HEK293 (cell line): ENCODE results near the gene ZC3H12C.

Experiments used
- ATF2 ChIP-seq: fragments of 450-650 bp; formaldehyde crosslinking; IDR thresholded peaks from 2 replicates; pipeline ENCODE4 v1.5.1; 2016; ENCODE audit warnings: missing biosample characterization, missing genetic modification characterization, low read depth
- GLI4 ChIP-seq: fragments of 450-650 bp; formaldehyde crosslinking; IDR thresholded peaks from 2 replicates; pipeline ENCODE4 v1.5.1; 2016; ENCODE audit warnings: missing biosample characterization, missing genetic modification characterization
- HIC1 ChIP-seq: fragments of 450-650 bp; formaldehyde crosslinking; IDR thresholded peaks from 2 replicates; pipeline ENCODE4 v1.5.1; 2016; ENCODE audit warnings: missing biosample characterization, missing genetic modification characterization
- KLF16 ChIP-seq: fragments of 450-650 bp; formaldehyde crosslinking; IDR thresholded peaks from 2 replicates; pipeline ENCODE4 v1.5.1; 2017; ENCODE audit warnings: missing biosample characterization, missing genetic modification characterization
- ZBTB21 ChIP-seq: fragments of 450-650 bp; formaldehyde crosslinking; IDR thresholded peaks from 2 replicates; pipeline ENCODE4 v1.5.1; 2017; ENCODE audit warnings: missing biosample characterization, missing genetic modification characterization
- ZFP69B ChIP-seq: fragments of 450-650 bp; formaldehyde crosslinking; IDR thresholded peaks from 2 replicates; pipeline ENCODE4 v1.5.1; 2016; ENCODE audit warnings: missing biosample characterization, missing genetic modification characterization
- ZIC2 ChIP-seq: fragments of 450-650 bp; formaldehyde crosslinking; IDR thresholded peaks from 2 replicates; pipeline ENCODE4 v1.5.1; 2016; ENCODE audit warnings: missing biosample characterization, missing genetic modification characterization
- ZNF121 ChIP-seq: fragments of 450-650 bp; formaldehyde crosslinking; IDR thresholded peaks from 2 replicates; pipeline ENCODE4 v1.5.1; 2016; ENCODE audit warnings: missing biosample characterization, missing genetic modification characterization
- ZNF140 ChIP-seq: fragments of 450-650 bp; formaldehyde crosslinking; IDR thresholded peaks from 2 replicates; pipeline ENCODE4 v1.5.1; 2016; ENCODE audit warnings: missing biosample characterization, missing genetic modification characterization
- ZNF155 ChIP-seq: fragments of 450-650 bp; formaldehyde crosslinking; IDR thresholded peaks from 2 replicates; pipeline ENCODE4 v1.5.1; 2016; ENCODE audit warnings: missing biosample characterization, missing genetic modification characterization
- ZNF184 ChIP-seq: fragments of 450-650 bp; IDR thresholded peaks from 2 replicates; pipeline ENCODE4 v1.5.1; 2018; ENCODE audit warnings: missing biosample characterization, mild to moderate bottlenecking, missing genetic modification characterization
- ZNF350 ChIP-seq: fragments of 450-650 bp; formaldehyde crosslinking; IDR thresholded peaks from 2 replicates; pipeline ENCODE4 v1.5.0; 2017; ENCODE audit warnings: missing biosample characterization, mild to moderate bottlenecking, missing genetic modification characterization
- ZNF394 ChIP-seq: fragments of 450-650 bp; formaldehyde crosslinking; IDR thresholded peaks from 2 replicates; pipeline ENCODE4 v1.5.1; 2016; ENCODE audit warnings: missing biosample characterization, missing genetic modification characterization, mild to moderate bottlenecking, moderate library complexity, borderline replicate concordance
- ZNF510 ChIP-seq: fragments of 450-650 bp; formaldehyde crosslinking; IDR thresholded peaks from 2 replicates; pipeline ENCODE4 v1.5.1; 2018; ENCODE audit warnings: mild to moderate bottlenecking, missing genetic modification characterization, missing biosample characterization; ENCODE audit not compliant: insufficient replicate concordance
- ZNF514 ChIP-seq: fragments of 450-650 bp; formaldehyde crosslinking; IDR thresholded peaks from 2 replicates; pipeline ENCODE4 v1.5.1; 2016; ENCODE audit warnings: missing biosample characterization, missing genetic modification characterization
- ZNF548 ChIP-seq: fragments of 450-650 bp; formaldehyde crosslinking; IDR thresholded peaks from 2 replicates; pipeline ENCODE4 v1.5.1; 2016; ENCODE audit warnings: missing biosample characterization, missing genetic modification characterization
- ZNF549 ChIP-seq: fragments of 450-650 bp; IDR thresholded peaks from 2 replicates; pipeline ENCODE4 v1.5.1; 2018; ENCODE audit warnings: missing biosample characterization, missing genetic modification characterization, mild to moderate bottlenecking, inconsistent platforms, moderate library complexity
- ZNF555 ChIP-seq: fragments of 450-650 bp; formaldehyde crosslinking; conservative IDR thresholded peaks from 2 replicates; pipeline ENCODE4 v1.5.1; 2017; ENCODE audit warnings: missing biosample characterization, mild to moderate bottlenecking, missing genetic modification characterization, inconsistent platforms
- ZNF560 ChIP-seq: fragments of 450-650 bp; formaldehyde crosslinking; IDR thresholded peaks from 2 replicates; pipeline ENCODE4 v1.5.1; 2017; ENCODE audit warnings: missing biosample characterization, missing genetic modification characterization, borderline replicate concordance
- ZNF585B ChIP-seq: fragments of 450-650 bp; formaldehyde crosslinking; IDR thresholded peaks from 2 replicates; pipeline ENCODE4 v1.5.1; 2016; ENCODE audit warnings: missing biosample characterization, missing genetic modification characterization
- ZNF623 ChIP-seq: fragments of 450-650 bp; formaldehyde crosslinking; IDR thresholded peaks from 2 replicates; pipeline ENCODE4 v1.5.1; 2016; ENCODE audit warnings: missing biosample characterization, missing genetic modification characterization
- ZNF639 ChIP-seq: fragments of 450-650 bp; formaldehyde crosslinking; IDR thresholded peaks from 2 replicates; pipeline ENCODE4 v1.5.1; 2016; ENCODE audit warnings: missing biosample characterization, missing genetic modification characterization
- ZNF664 ChIP-seq: fragments of 450-650 bp; formaldehyde crosslinking; IDR thresholded peaks from 2 replicates; pipeline ENCODE4 v1.5.1; 2016; ENCODE audit warnings: missing biosample characterization, missing genetic modification characterization
- ZNF792 ChIP-seq: fragments of 450-650 bp; formaldehyde crosslinking; IDR thresholded peaks from 2 replicates; pipeline ENCODE4 v1.5.1; 2016; ENCODE audit warnings: missing biosample characterization, missing genetic modification characterization
- ZNF843 ChIP-seq: fragments of 450-650 bp; formaldehyde crosslinking; IDR thresholded peaks from 2 replicates; pipeline ENCODE4 v1.5.1; 2016; ENCODE audit warnings: missing biosample characterization, missing genetic modification characterization
- ZSCAN16 ChIP-seq: fragments of 450-650 bp; formaldehyde crosslinking; IDR thresholded peaks from 2 replicates; pipeline ENCODE4 v1.5.1; 2016; ENCODE audit warnings: missing biosample characterization, missing genetic modification characterization
- ZSCAN30 ChIP-seq: fragments of 450-650 bp; IDR thresholded peaks from 2 replicates; pipeline ENCODE4 v1.5.1; 2018; ENCODE audit warnings: missing biosample characterization, mild to moderate bottlenecking, missing genetic modification characterization, moderate library complexity
- ZSCAN4 ChIP-seq: fragments of 450-650 bp; formaldehyde crosslinking; IDR thresholded peaks from 2 replicates; pipeline ENCODE4 v1.5.1; 2017; ENCODE audit warnings: missing biosample characterization, missing genetic modification characterization
- TF ChIP-seq, protein P1 (sequence below): fragments of 450-650 bp; formaldehyde crosslinking; IDR thresholded peaks from 2 replicates; pipeline ENCODE4 v1.5.1; 2016; ENCODE audit warnings: missing biosample characterization, missing genetic modification characterization
- TF ChIP-seq, protein P2 (sequence below): sonication (generic); formaldehyde crosslinking; IDR thresholded peaks from 2 replicates; pipeline ENCODE4 v1.8.1; 2022; ENCODE audit warnings: mild to moderate bottlenecking, moderate library complexity, missing genetic modification reagents

The ZC3H12C gene

GRCh38 chr11:110130642-110131238, 37.5 kb downstream of the ZC3H12C start (continued):
- no peak for TF ChIP-seq ZSCAN4 (tag by site-specific recombination)
- no peak for TF ChIP-seq ZNF549 (tag by site-specific recombination)
- peak; percentile 73 for TF ChIP-seq ATF2 (tag by site-specific recombination)
- TF ChIP-seq ZNF555, result no peak
- TF ChIP-seq HIC1 (tag by site-specific recombination), result 0 out of 2 replicates have a peak, but pooled peaks have one; percentile 35
- no peak for TF ChIP-seq ZNF350 (tag by site-specific recombination)
- no peak for TF ChIP-seq ZNF548 (tag by site-specific recombination)
- TF ChIP-seq ZNF514 (tag by site-specific recombination), result no peak
- peak; percentile 73; the same call in 1 of the 2 replicates for TF ChIP-seq ZBTB21 (tag by site-specific recombination)
- TF ChIP-seq ZNF510 (tag by site-specific recombination), result no peak
- no peak; the same call in 1 of the 2 replicates for TF ChIP-seq ZSCAN30
- TF ChIP-seq ZSCAN16, result no peak
- TF ChIP-seq ZNF184 (tag by site-specific recombination), result 0 out of 2 replicates have a peak, but pooled peaks have one; percentile 17
- TF ChIP-seq KLF16 (tag by site-specific recombination), result no peak
- TF ChIP-seq ZNF623, result no peak
- TF ChIP-seq, protein P1, sequence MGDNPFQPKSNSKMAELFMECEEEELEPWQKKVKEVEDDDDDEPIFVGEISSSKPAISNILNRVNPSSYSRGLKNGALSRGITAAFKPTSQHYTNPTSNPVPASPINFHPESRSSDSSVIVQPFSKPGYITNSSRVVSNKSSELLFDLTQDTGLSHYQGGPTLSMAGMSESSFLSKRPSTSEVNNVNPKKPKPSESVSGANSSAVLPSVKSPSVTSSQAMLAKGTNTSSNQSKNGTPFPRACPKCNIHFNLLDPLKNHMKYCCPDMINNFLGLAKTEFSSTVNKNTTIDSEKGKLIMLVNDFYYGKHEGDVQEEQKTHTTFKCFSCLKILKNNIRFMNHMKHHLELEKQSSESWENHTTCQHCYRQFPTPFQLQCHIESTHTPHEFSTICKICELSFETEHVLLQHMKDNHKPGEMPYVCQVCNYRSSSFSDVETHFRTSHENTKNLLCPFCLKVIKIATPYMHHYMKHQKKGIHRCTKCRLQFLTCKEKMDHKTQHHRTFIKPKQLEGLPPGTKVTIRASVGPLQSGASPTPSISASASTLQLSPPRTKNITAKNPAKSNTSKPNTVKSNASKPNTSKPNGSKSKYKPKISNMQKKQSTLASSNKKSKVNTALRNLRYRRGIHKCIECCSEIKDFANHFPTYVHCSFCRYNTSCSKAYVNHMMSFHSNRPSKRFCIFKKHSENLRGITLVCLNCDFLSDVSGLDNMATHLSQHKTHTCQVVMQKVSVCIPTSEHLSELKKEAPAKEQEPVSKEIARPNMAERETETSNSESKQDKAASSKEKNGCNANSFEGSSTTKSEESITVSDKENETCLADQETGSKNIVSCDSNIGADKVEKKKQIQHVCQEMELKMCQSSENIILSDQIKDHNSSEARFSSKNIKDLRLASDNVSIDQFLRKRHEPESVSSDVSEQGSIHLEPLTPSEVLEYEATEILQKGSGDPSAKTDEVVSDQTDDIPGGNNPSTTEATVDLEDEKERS (tag by site-specific recombination), result no peak
- TF ChIP-seq, protein P2, sequence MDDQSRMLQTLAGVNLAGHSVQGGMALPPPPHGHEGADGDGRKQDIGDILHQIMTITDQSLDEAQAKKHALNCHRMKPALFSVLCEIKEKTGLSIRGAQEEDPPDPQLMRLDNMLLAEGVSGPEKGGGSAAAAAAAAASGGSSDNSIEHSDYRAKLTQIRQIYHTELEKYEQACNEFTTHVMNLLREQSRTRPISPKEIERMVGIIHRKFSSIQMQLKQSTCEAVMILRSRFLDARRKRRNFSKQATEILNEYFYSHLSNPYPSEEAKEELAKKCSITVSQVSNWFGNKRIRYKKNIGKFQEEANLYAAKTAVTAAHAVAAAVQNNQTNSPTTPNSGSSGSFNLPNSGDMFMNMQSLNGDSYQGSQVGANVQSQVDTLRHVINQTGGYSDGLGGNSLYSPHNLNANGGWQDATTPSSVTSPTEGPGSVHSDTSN (CRISPR knock-in tag), result no peak
- TF ChIP-seq ZNF639 (tag by site-specific recombination), result 0 out of 2 replicates have a peak, but pooled peaks have one; percentile 40
- TF ChIP-seq ZNF664 (tag by site-specific recombination), result no peak
- peak; percentile 61 for TF ChIP-seq ZNF843 (tag by site-specific recombination)
- no peak for TF ChIP-seq ZNF140 (tag by site-specific recombination)
- peak; percentile 59; the same call in 1 of the 2 replicates for TF ChIP-seq ZNF394 (tag by site-specific recombination)
- no peak for TF ChIP-seq ZNF585B (tag by site-specific recombination)
- no peak for TF ChIP-seq ZNF792 (tag by site-specific recombination)
- no peak for TF ChIP-seq ZNF155 (tag by site-specific recombination)
- no peak for TF ChIP-seq ZIC2
- no peak for TF ChIP-seq ZNF121
- no peak for TF ChIP-seq ZNF560 (tag by site-specific recombination)
- no peak for TF ChIP-seq GLI4 (tag by site-specific recombination)
- no peak for TF ChIP-seq ZFP69B (tag by site-specific recombination)
